Kidney capillary endothelial cell (primary cell): ENCODE results near the gene LRMDA.

ENCODE experiments used
- DNase-seq: peaks from one replicate; pipeline ENCODE4 v3.0.0-alpha.2; 2018; ENCODE audit warnings: low spot score

The LRMDA gene

DNA sequence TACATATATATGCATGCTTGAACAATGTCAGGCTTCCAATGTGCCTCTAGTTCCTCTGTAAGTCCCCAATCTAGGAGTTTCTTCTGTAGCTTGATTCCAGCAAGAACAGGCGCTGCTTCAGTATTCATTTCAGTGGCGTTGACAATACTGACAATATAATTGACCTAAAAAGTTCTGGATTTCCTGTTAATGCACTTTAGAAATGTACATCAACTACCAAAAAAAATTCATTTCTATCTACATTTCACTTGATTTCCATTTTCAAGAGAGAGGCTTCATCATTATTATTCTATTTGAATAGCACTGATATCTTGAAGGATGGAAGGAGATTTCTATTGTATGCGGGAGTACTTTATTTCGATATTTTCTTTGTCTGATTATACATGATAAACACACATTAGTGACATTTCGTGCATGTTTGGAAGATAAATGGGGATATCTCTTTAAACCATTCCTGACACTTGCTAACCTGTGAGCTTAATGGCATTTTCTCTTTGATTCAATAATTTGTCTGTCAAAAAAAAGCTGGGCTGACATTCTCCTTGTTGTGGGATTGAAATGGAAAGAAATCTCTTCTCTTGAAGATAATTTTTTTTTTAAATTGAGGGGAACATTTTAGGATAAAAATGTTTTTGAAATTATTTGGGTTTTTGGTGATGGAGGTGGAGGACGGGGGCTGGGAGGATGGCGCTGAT, 568.2 kb downstream of the LRMDA start:
- DNase-seq = no peak

DNA sequence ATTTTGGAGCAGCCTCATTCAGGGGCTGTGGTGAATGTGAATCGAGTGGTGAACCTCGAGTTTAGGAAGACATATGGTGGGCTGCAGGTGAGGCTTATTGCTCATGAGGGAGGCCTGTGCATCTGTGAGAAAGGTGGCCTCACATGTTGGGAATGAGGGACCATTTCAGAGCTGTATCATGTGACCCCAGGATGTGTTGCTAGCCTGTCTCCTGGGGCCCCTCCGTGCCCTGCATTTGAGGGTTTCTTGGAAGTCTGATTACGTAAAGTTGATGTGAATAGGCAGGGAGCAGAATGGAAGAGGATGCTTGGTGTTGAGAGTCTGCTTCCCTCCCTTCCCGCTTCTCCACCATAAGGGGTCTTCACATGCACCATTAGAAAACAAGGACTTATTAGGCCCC, 569.1 kb downstream of the LRMDA start:
- DNase-seq = no peak

DNA sequence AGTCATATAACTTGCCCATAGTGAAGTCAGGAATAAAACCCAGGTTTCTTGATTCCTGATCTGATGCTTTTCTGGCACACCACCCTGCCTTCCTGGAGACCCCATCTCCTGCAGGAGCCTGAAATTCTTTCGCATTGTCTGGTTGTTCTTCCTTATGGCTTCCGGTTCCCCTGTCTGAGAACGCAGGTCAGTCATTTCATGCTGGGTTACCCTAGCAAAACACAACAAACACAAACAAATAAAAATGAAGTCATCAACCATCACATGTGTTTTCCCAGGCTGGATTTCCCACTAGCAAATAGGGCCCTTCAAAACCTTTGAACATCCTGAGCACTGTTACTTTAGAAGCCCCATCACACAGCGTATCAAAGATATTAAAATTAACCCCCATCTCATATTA, 569.6 kb downstream of the LRMDA start:
- DNase-seq = peak; percentile 46

DNA sequence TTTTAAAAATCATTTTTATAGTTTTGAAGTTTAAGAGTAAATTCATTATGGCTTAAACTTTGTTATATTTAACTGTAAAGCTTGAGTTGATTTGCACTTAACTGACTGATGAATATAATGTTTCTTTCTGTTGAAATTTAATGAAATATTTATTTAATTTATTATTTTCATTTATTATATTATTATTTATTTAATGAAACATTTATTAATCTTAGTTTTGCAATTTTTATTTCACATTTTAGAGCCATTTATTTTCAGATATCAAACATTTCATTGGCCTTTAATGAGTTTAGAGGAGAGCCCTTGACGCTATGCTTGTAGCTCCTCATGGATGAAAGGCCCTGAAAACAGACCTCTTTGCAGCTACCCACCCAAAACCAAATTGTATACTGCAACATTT, 570.0 kb downstream of the LRMDA start:
- no peak for DNase-seq

GRCh38 chr10:76002262-76002854, 570.9 kb downstream of the LRMDA start:
- no peak for DNase-seq

DNA sequence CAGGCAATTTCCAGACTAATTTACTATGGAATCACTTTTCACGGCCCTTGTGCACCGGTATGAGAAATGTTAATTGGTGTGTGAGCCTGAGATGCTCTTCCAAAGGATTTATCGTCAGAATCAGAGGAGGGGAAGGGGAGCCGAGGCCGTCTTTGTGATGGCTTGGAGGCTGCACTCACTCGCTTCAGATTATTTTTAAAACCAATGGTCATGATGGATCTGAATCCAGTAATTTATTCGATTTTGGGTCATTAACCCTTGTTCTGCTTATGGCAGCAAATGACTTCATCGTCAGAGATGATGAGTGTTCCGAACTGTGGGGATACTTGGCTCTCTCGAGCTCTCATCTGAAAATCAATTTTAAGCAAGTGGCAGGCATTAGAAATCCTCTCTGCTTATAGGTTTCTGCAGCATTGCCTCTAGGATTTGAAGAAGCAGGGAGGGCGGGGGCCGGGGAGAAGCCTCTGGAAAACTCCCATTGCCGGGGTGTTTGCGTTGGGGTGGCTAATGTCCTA, 576.3 kb downstream of the LRMDA start:
- no peak for DNase-seq

GRCh38 chr10:76009531-76009930, 578.1 kb downstream of the LRMDA start:
- no peak for DNase-seq

DNA sequence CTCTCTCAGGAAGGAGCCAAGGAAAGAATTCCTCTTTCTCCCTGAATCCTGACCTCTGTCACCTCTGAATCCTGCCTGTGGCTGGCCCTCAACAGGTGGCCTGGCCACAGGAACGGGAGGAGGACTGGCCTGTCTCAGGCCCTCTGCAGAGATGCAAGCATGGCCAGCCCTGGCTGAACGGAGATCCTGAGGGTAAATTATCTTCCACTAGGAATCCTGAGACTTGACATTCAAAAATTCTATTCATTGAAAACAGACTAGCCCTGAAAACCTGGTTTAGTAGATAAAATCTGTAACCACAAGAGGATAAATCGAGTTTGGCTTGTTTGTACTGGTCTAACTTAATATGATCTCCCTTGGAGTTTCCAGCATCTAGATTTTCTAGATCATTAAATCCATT, 579.3 kb downstream of the LRMDA start:
- no peak for DNase-seq

- no peak for DNase-seq
These were observed 581.4 kb downstream of the LRMDA start for GRCh38 chr10:76012716-76013327.

DNA sequence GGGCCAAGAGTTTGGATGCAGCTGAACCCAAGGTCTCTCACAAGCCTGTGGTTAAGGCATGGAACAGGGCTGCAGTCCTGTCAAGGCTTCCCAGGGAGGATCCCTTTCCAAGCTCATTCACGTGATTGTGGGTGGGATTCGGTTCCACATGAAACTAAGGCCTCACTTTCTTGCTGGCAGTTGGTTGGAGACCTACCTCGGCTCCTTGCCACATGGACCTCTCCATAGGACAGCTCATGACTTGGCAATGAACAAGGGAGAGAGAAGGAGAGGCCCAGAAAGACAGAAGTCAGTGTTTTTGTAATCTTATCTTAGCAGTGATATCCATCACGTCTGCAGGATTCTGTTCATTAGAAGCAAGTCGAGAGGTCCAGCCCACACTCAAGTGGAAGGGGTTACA, 583.8 kb downstream of the LRMDA start:
- no peak for DNase-seq

DNA sequence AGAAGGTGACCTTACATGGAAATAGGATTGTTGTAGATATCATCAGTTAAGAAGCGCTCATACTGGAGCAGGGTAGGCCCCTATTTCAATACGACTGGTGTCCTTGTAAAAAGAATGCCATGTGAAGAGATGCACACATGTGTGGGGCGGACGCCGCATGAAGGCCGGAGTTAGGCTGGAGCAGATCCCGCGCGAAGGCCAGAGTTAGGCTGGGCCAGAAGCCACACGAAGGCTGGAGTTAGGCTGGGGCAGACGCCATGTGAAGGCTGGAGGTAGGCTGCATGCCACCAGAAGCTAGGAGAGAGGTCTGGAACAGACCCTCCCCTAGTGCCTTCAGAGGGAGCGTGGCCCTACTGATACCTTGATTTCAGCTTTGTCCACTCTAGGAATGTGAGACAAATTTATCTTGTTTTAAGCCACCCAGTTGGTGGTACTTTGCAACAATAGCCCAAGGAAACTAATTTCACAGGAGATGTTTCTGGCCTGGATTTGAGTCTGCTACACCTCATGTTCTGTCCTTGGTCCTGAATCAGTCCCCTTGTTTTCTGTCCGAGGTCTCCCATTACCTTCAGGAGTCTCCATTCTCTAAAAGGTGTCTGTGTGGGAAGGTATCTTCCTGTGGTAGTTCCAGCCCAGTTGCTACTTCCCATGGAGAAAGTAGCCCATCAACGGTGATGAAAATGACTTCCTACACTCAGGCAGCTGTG, 585.8 kb downstream of the LRMDA start:
- no peak for DNase-seq

DNA sequence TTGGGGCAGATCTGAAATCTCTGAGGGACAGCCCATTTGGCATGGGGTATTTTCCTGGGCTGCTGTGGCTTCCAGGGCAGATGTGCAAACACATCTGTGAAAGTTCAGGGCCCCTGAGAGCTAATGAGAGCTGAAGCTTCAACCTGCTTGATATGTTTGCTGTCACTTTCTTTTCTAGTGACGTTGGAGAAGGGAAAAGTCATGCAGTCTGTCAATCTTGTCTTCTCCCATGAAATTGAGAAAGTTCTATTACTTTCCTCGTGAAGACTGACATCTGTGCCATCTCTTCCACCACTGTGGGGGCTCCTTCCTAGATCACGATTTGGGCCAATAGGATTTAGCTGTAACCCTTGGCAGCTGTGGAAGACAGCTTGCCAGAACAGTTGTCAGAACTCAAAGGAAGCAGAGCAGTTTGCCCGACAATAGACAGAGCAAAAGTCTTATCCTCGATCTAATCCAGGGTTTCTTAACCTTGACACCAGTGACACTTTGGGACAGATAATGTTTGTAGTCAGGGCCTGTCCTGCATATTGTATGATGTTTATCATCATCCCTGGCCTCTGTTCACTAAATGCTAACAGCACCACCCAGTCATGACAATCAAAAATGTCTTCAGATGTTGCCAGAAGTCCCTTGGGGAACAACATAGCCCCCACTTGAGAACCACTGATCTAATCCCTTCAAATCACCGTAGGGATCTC, 586.5 kb downstream of the LRMDA start:
- no peak for DNase-seq

DNA sequence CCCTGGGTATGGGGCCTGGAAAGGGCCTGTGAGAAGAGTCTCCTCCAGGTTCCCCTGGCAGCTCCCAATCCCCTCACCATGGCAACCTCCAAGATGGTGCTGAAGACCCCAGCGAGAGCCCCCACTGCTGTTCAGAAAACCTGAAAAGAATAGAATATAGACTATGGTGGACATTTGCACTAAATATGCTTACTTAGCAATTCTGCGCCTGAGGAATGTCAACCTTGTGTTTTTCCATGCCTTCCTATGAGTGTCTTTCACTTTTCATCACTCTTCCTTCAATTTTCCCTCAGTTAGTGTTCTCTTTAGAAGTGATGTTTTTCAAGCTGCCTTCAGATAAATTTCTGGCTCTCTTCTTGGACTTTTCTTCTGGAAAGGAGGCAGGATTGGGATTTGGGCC, 589.2 kb downstream of the LRMDA start:
- no peak for DNase-seq

- no peak for DNase-seq
These were observed 590.0 kb downstream of the LRMDA start for GRCh38 chr10:76021398-76021797.

GRCh38 chr10:76022366-76022765, 590.9 kb downstream of the LRMDA start:
- no peak for DNase-seq

GRCh38 chr10:76023007-76023406, 591.6 kb downstream of the LRMDA start:
- no peak for DNase-seq

GRCh38 chr10:76024460-76025123, 593.2 kb downstream of the LRMDA start:
- DNase-seq = no peak

DNA sequence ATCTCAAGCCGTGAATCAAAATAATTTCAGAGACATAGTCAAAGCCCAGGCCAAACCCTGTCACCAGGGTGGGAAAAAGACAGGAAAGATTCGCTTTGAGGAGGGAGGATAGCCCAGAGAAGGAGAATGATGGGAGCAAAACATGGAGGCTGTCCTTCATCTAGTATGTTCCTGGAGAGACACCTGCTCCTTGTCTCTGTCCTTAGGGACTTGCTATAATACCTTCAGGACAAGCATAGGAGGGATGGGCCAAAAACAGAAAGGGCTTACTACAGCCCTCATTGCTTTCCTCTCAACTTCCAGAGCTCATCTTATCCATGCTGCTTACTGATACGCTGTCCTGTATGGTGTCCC, 593.7 kb downstream of the LRMDA start:
- DNase-seq = no peak

- DNase-seq = no peak
These were observed 594.9 kb downstream of the LRMDA start for GRCh38 chr10:76026176-76026771.

DNA sequence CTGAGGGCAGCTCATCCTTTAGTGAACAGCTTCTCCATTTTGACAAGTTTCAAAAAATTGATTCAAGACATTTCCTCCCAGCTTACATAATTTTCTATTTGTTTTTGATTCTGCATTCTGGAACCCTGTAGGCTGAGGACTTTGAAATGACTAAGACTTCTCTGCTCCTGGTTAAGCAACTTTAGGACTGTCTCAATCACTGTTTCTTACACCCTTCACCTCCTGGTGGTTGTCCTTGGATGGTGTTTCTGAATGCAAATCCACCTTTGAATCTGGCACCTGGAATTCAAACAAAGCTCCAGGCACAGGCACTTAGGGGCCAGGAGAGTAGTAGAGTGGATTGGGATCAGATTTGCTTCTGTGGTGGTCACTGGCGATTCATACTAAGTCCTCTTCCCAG, 595.5 kb downstream of the LRMDA start:
- no peak for DNase-seq

DNA sequence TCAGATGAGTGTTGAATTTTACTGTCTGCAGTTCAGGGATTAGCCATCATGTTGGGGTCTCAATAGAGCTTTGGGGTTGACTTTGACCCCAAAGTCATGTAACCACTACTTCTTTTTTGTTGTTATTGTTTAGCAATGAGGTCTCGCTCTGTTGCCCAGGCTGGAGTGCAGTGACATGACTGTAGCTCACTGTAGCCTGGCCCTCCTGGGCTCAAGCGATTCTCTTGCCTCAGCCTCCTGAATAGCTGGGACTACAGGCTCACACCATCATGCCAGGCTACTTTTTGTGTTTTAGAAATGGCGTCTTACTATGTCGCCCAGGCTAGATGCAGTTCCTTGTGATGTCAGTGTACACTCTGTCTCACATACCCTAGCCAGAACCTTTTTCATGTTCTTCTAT, 598.4 kb downstream of the LRMDA start:
- no peak for DNase-seq
